T-cell (primary cell): ENCODE measurements around the gene PLXNA2. TPM values are rescaled to one million over a fixed set of nuclear protein-coding genes. Genes with fewer than 3 reads are reported as not detected.

ENCODE experiments used
- ATAC-seq, 4 experiments: fragments of 200-7000 bp in 3 of 4; fragments of 150-1000 bp in 1 of 4; cut with Tn5 transposase; replicated peaks in 1 of 4; 1 replicate in 3 of 4; 2 replicates in 1 of 4; pipeline ENCODE4 v1.10.0; 2021; ENCODE audit warnings: moderate library complexity in 3 of 4, mild to moderate bottlenecking in 2 of 4, moderate number of reproducible peaks in 1 of 4
- CTCF ChIA-PET, 2 donors: fragments of 300-600 bp; sonication (Branson Sonifier 250); formaldehyde crosslinking; loops; one replicate each; lab custom pipeline; 2022; ENCODE audit warnings: antibody characterized with exemption in 2 of 2; lab: Charles Lee
- POLR2A ChIA-PET, 2 donors: fragments of 300-600 bp; sonication (Branson Sonifier 250); formaldehyde crosslinking; loops; one replicate each; lab custom pipeline; 2022; ENCODE audit warnings: antibody characterized with exemption in 2 of 2; lab: Charles Lee
- DNase-seq, 35 experiments: peaks; one replicate each; pipeline versions ENCODE4 v3.0.0 to v3.0.0-alpha.2; 2013 to 2023
- H3K27ac ChIP-seq: one replicate; pipeline ENCODE4 v1.5.1; 2013; ENCODE audit warnings: low read length
- H3K27me3 ChIP-seq, 2 experiments: replicated peaks in 1 of 2; 1 replicate in 1 of 2; 2 replicates in 1 of 2; pipeline versions ENCODE4 v1.6.1 to v1.7.0; 2013; ENCODE audit warnings: low read length in 1 of 2, mixed read lengths in 1 of 2; ENCODE audit not compliant: control insufficient read depth in 2 of 2, insufficient read depth in 2 of 2; ENCODE audit errors: extremely low read depth in 1 of 2
- H3K36me3 ChIP-seq, 2 donors: 1 replicate in 1 of 2; 2 replicates in 1 of 2; pipeline versions ENCODE4 v1.6.1 to v1.7.0; 2013; ENCODE audit warnings: low read length in 1 of 2; ENCODE audit not compliant: control insufficient read depth in 2 of 2, insufficient read depth in 1 of 2; ENCODE audit errors: extremely low read depth in 1 of 2
- H3K4me1 ChIP-seq, 2 experiments: 1 replicate in 1 of 2; 2 replicates in 1 of 2; pipeline versions ENCODE4 v1.6.1 to v1.7.0; 2013; ENCODE audit warnings: low read length in 2 of 2, mixed read lengths in 1 of 2; ENCODE audit not compliant: insufficient read depth in 2 of 2, control insufficient read depth in 1 of 2; ENCODE audit errors: extremely low read depth in 1 of 2
- H3K4me3 ChIP-seq, 2 donors: 1 replicate in 1 of 2; 2 replicates in 1 of 2; pipeline versions ENCODE4 v1.5.1 to v1.7.0; 2013; ENCODE audit warnings: mild to moderate bottlenecking in 2 of 2, low read length in 1 of 2, moderate library complexity in 1 of 2; ENCODE audit not compliant: control insufficient read depth in 1 of 2; ENCODE audit errors: extremely low read depth in 1 of 2
- H3K9me3 ChIP-seq: 2 replicates; pipeline ENCODE4 v1.7.0; 2013
- H3K27ac Mint-ChIP-seq, 2 donors: one replicate each; pipeline ENCODE4 v1.8.0; 2020 to 2021; ENCODE audit warnings: mild to moderate bottlenecking in 2 of 2, mixed read lengths in 2 of 2
- H3K27me3 Mint-ChIP-seq, 2 donors: one replicate each; pipeline ENCODE4 v1.8.0; 2021 to 2022; ENCODE audit warnings: mixed read lengths in 2 of 2
- H3K36me3 Mint-ChIP-seq: one replicate; pipeline ENCODE4 v1.8.0; 2021; ENCODE audit warnings: mixed read lengths
- H3K4me1 Mint-ChIP-seq, 3 donors: one replicate each; pipeline ENCODE4 v1.8.0; 2020 to 2022; ENCODE audit warnings: mixed read lengths in 3 of 3, mild to moderate bottlenecking in 1 of 3
- H3K4me3 Mint-ChIP-seq, 3 donors: one replicate each; pipeline ENCODE4 v1.8.0; 2020 to 2022; ENCODE audit warnings: mild to moderate bottlenecking in 3 of 3, mixed read lengths in 3 of 3, moderate library complexity in 3 of 3
- H3K9me3 Mint-ChIP-seq, 3 donors: one replicate each; pipeline ENCODE4 v1.8.0; 2020 to 2022; ENCODE audit warnings: mixed read lengths in 3 of 3
- WGBS: methylation state at CpG from one replicate; pipeline ENCODE4 v1.1.5; 2013; ENCODE audit warnings: missing lambda C conversion rate; ENCODE audit not compliant: insufficient coverage; 5-methylcytosine and 5-hydroxymethylcytosine counted together
- total RNA-seq, 35 experiments: library from RNA in 6 of 35; stranded (reverse) in 6 of 35; fragments of 120-200 nt in 1 of 35; gene quantifications; one replicate each; pipeline versions ENCODE4 v1.2.1 to v1.2.4 and lab custom pipeline; 2013 to 2026

The PLXNA2 gene
- total RNA-seq, 5 donors from 2014 or later (not counting 1 experiment from before 2014, with no cell fraction given): 1.3 to 2.6 (median 2.2) TPM

DNA sequence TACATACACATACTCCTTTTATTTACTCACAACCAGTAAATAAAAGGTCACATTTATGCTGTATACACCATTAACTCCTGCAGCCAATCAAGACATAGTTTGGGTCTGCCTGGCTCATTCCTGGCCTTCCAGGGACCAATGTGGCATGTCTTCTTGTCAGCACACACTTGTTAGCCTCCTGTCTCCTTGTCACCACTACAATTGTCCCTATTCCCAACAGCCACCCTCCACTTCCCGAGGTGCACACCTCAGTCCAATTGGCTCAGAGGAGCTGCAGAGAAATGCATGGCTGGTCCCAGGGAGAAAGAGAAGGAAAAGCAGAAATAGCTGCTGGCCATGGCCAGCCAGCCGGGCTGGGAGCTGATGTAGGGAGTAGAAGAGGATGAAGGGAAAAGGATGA is 116.9 kb downstream of the PLXNA2 start:
- ChIA-PET POLR2A (no interaction called here), CTCF (no interaction called here)
- peaks cover 12% of the 10 kb centered on the region in 2 donors for H3K27me3 Mint-ChIP-seq
- H3K36me3 Mint-ChIP-seq: no peaks in the 10 kb centered on the region
- no peak for ATAC-seq
- Histone ChIP-seq H3K27me3 (peaks cover 0 to 32% of the 10 kb centered on the region in 2 experiments), H3K4me1 (peaks cover 0 to 6% of the 10 kb centered on the region in 2 experiments), H3K36me3 (no peaks in the 10 kb centered on the region), H3K27ac (no peak overlapping the region), H3K4me3 (no peak overlapping the region), H3K9me3 (no peaks in the 10 kb centered on the region)
- 100% methylated on average over 1 of the region's 2 CpGs for WGBS
- H3K4me1 Mint-ChIP-seq: peaks cover 6 to 7% (median 7%) of the 10 kb centered on the region in 3 donors
- no peak overlapping the region for H3K27ac Mint-ChIP-seq
- H3K4me3 Mint-ChIP-seq: no peak overlapping the region
- H3K9me3 Mint-ChIP-seq: no peaks in the 10 kb centered on the region
- DNase-seq: no peak

DNA sequence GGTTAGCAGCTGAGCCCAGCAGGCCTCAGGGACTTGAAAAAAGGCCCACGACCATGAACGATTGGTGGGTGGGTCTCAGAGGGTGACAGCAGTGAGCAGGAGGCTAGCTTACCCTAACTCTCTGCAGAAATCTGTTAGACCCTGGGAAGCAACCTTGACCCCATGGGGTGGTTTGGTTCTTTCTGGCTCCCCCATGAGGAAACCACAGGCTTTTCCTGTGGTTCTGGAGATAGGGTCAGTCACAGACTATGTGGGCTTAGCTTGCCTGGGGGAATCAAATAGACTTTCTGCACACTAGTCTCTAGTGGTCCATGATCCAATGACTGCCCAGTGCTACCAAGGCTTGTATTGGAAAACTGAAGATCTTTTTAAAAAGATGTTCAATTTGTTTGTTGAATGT is 118.1 kb downstream of the PLXNA2 start:
- no peak for ATAC-seq
- Mint-ChIP-seq H3K36me3 (no peaks in the 10 kb centered on the region), H3K27me3 (peaks cover 6% of the 10 kb centered on the region in 2 donors), H3K4me3 (no peak overlapping the region), H3K9me3 (no peaks in the 10 kb centered on the region), H3K4me1 (no peaks in the 10 kb centered on the region), H3K27ac (no peak overlapping the region)
- ChIA-PET CTCF (no interaction called here), POLR2A (no interaction called here)
- no peak for DNase-seq
- Histone ChIP-seq H3K27me3 (peaks cover 0 to 20% of the 10 kb centered on the region in 2 experiments), H3K27ac (no peak overlapping the region), H3K4me3 (no peak overlapping the region), H3K4me1 (no peaks in the 10 kb centered on the region), H3K9me3 (no peaks in the 10 kb centered on the region), H3K36me3 (no peaks in the 10 kb centered on the region)
- 72% methylated on average over 2 of the region's 2 CpGs for WGBS

DNA sequence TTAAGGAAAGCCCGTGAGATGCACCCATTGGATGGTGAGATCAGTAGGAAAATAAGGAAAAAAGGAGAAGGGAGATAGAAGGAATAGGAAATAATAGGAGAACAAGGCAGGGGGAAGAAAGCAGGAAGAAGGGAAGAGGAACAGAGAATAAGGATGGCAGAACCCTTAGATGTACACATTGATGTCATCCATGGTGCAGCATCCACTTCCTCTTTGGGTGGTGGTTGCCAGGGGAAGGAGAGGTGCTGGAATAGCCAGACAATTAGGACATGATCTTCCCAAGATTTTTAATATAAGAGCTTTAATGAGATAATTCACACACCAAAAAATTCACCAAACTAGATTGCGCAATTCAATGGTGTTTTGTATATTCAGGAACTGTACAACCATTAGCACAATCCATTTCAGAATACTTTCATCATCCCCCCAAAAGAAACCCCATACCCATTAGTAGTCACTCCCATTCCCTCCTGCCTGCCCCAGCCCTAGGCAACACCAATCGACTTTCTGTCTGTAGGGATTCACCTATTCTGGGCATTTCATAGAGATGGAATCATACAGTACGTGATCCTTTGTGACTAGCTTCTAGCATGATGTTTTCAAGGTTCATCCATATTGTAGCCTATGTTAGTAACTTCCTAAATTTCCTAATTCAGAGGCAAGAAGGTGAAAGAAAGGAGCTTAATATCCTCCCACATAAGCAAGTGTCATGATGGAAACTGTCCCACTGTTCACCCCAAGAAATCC is 121.4 kb downstream of the PLXNA2 start:
- H3K4me1 ChIP-seq: no peaks in the 10 kb centered on the region

DNA sequence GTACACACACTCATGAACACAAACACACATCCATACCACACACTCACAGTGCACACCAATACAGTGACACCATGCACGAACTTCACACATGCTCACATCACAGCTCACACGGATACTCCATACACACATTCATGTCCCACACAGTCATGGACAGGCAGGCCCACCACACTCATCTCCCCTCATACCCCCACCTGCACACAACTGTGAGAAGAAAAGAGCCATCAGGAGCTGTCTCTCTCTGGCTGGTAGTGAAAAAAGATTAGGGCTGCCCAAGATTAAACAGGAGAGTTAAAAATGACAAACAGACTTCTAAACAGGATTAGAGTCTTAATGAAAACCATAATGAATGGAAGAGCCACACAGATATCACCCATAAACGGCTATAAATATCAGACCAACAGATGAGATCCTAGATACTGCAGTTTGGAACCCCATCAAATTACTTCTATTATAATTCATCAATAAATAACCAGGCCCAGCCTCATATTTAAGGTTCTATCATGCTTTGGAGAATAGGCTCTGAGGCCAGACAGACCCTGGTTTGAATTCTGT is 122.3 kb downstream of the PLXNA2 start:
- CTCF ChIA-PET: no interaction called here
- 95% methylated on average over 2 of the region's 3 CpGs for WGBS
- Mint-ChIP-seq H3K27me3 (no peaks in the 10 kb centered on the region), H3K27ac (no peak overlapping the region), H3K4me3 (no peak overlapping the region), H3K4me1 (no peaks in the 10 kb centered on the region), H3K9me3 (no peaks in the 10 kb centered on the region), H3K36me3 (no peaks in the 10 kb centered on the region)
- Histone ChIP-seq H3K36me3 (no peaks in the 10 kb centered on the region), H3K27me3 (peaks cover 0 to 6% of the 10 kb centered on the region in 2 experiments), H3K4me3 (no peak overlapping the region), H3K9me3 (no peaks in the 10 kb centered on the region), H3K27ac (no peak overlapping the region), H3K4me1 (no peaks in the 10 kb centered on the region)
- no peak for DNase-seq
- ATAC-seq: no peak
- POLR2A ChIA-PET: no interaction called here

More for the DNA sequence above, 121.4 kb downstream of the PLXNA2 start:
- no peak for ATAC-seq
- Histone ChIP-seq H3K4me3 (no peak overlapping the region), H3K27me3 (peaks cover 0 to 8% of the 10 kb centered on the region in 2 experiments), H3K9me3 (no peaks in the 10 kb centered on the region), H3K27ac (no peak overlapping the region), H3K36me3 (no peaks in the 10 kb centered on the region)
- CTCF ChIA-PET: no interaction called here
- POLR2A ChIA-PET: no interaction called here
- no peaks in the 10 kb centered on the region for H3K36me3 Mint-ChIP-seq
- H3K27ac Mint-ChIP-seq: no peak overlapping the region
- H3K4me1 Mint-ChIP-seq: no peaks in the 10 kb centered on the region
- WGBS: 50% methylated on average over 2 of the region's 4 CpGs
- H3K9me3 Mint-ChIP-seq: no peaks in the 10 kb centered on the region
- H3K27me3 Mint-ChIP-seq: no peaks in the 10 kb centered on the region
- no peak for DNase-seq
- H3K4me3 Mint-ChIP-seq: no peak overlapping the region

DNA sequence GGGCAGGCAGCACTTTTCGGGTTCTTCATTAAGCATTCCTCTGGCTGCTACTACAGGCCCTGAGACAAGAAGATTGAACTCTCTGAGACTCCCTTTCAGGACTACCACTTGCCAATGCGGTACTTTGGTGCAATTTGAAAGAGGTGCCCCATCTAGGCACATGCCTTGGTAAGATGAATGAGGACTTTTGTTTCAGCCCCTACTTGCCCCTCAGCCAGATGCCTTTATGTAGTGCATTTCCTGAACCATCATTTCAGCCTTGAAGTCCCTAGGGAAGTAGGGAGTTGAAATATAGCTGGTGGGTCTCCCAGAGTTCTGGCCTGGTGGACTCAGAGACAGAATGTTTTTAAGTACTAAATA is 123.8 kb downstream of the PLXNA2 start:
- no peak overlapping the region for H3K4me3 Mint-ChIP-seq
- H3K27ac Mint-ChIP-seq: no peak overlapping the region
- no peak overlapping the region for H3K4me3 ChIP-seq
- ATAC-seq (no peak), DNase-seq (no peak)
- H3K9me3 Mint-ChIP-seq: no peaks in the 10 kb centered on the region
- WGBS: 100% methylated on average over 1 of the region's 2 CpGs
- H3K9me3 ChIP-seq: no peaks in the 10 kb centered on the region
- no peaks in the 10 kb centered on the region for H3K4me1 ChIP-seq
- no peaks in the 10 kb centered on the region for H3K36me3 Mint-ChIP-seq
- H3K27me3 ChIP-seq: peaks cover 0 to 6% of the 10 kb centered on the region in 2 experiments
- H3K27ac ChIP-seq: no peak overlapping the region
- ChIA-PET CTCF (interaction anchor here in 1 of 2 donors (0.6 kb wide), 1 partner anchor 421 kb away, joined by 3 read pairs; no protein-coding TSS in a partner anchor), POLR2A (no interaction called here)
- no peaks in the 10 kb centered on the region for H3K36me3 ChIP-seq
- H3K4me1 Mint-ChIP-seq: no peaks in the 10 kb centered on the region
- no peaks in the 10 kb centered on the region for H3K27me3 Mint-ChIP-seq

DNA sequence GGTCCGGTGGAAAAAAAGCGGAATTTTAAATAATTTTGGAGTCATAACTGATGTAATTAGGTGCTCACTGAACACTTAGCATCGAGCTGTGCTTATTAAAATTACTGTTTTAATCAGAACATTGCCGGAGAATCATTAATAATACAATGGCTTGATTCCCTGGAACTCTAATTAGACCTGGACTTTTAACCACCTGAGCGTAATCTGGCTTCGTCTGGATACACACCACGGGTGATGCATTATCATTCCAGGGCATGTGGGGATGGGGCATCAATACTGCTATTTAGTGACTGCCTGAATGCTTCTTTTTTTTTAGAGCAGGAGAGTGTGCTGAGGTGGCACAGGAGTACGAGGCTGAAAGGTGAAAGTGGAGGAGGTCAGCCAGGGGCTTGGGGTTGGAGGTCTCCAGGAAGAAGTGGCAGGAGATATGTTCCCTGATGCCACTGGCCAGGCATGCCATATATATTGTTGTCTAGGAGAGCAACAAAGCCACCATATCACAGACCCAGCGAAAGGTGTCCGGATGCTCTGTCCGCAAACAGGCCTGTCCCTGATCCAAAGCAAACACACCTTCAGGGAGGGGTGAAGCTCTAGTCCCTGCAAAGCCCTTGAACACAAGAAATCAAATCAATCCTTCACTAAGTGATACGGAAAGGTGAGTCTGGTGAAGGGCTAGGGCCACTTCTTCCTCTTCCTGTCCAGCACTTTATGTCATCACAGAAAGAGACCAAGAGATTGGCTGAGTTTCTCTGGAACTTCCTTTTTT is 125.2 kb downstream of the PLXNA2 start:
- CTCF ChIA-PET: no interaction called here
- H3K27ac ChIP-seq: no peak overlapping the region
- Mint-ChIP-seq H3K36me3 (no peaks in the 10 kb centered on the region), H3K9me3 (no peaks in the 10 kb centered on the region), H3K4me1 (no peaks in the 10 kb centered on the region), H3K27ac (no peak overlapping the region), H3K4me3 (no peak overlapping the region), H3K27me3 (no peaks in the 10 kb centered on the region)
- peaks cover 0 to 6% of the 10 kb centered on the region in 2 experiments for H3K27me3 ChIP-seq
- ATAC-seq (no peak), DNase-seq (no peak)
- no peaks in the 10 kb centered on the region for H3K4me1 ChIP-seq
- H3K4me3 ChIP-seq: no peak overlapping the region
- POLR2A ChIA-PET: no interaction called here
- WGBS: 83% methylated on average over 7 of the region's 12 CpGs
- no peaks in the 10 kb centered on the region for H3K9me3 ChIP-seq
- H3K36me3 ChIP-seq: no peaks in the 10 kb centered on the region
